H9 (cell line): ENCODE data around the gene ISG20L2. TPM values are rescaled to one million over a fixed set of nuclear protein-coding genes. Genes with fewer than 3 reads are reported as not detected.
A peak's percentile ranks its signal among the peaks of the same experiment; 100 is the strongest.
"Not testable (repeated sequence)": the region's sequence is repeated elsewhere in the genome, so short reads cannot be mapped to it uniquely, and the experiment has no call there.

Experiments
- DNase-seq: peaks from one replicate; pipeline ENCODE4 v3.0.0-alpha.2; 2017
- H2AFZ ChIP-seq: one replicate; pipeline ENCODE4 v1.6.1; 2013; ENCODE audit warnings: mild to moderate bottlenecking, low read length, control low read depth, moderate library complexity
- H2AK5ac ChIP-seq: 2 replicates; pipeline ENCODE4 v1.6.1; 2013; ENCODE audit warnings: low read length, control low read depth, mixed read lengths; ENCODE audit not compliant: insufficient read length
- H2BK120ac ChIP-seq: one replicate; pipeline ENCODE4 v1.6.1; 2013; ENCODE audit warnings: low read depth, mild to moderate bottlenecking, low read length, control low read depth, inconsistent platforms; ENCODE audit not compliant: poor library complexity, severe bottlenecking
- H2BK12ac ChIP-seq: 2 replicates; pipeline ENCODE4 v1.6.1; 2013; ENCODE audit warnings: low read length, control low read depth, mixed read lengths, low read depth; ENCODE audit not compliant: insufficient read length
- H2BK15ac ChIP-seq: 2 replicates; pipeline ENCODE4 v1.6.1; 2013; ENCODE audit warnings: low read depth, low read length, control low read depth
- H2BK20ac ChIP-seq: one replicate; pipeline ENCODE4 v1.6.1; 2013; ENCODE audit warnings: low read depth, mild to moderate bottlenecking, low read length, control low read depth, inconsistent platforms; ENCODE audit not compliant: poor library complexity, severe bottlenecking
- H2BK5ac ChIP-seq: 2 replicates; pipeline ENCODE4 v1.6.1; 2013; ENCODE audit warnings: low read length, control low read depth, mixed read lengths; ENCODE audit not compliant: insufficient read length
- H3K14ac ChIP-seq: 2 replicates; pipeline ENCODE4 v1.6.1; 2013; ENCODE audit warnings: low read length, control low read depth; ENCODE audit not compliant: insufficient read depth
- H3K18ac ChIP-seq: 2 replicates; pipeline ENCODE4 v1.6.1; 2013; ENCODE audit warnings: low read depth, mild to moderate bottlenecking, mixed read lengths, low read length, control low read depth; ENCODE audit not compliant: insufficient read length
- H3K23ac ChIP-seq: 2 replicates; pipeline ENCODE4 v1.6.1; 2013; ENCODE audit warnings: low read length, control low read depth, mixed read lengths, low read depth; ENCODE audit not compliant: insufficient read length
- H3K23me2 ChIP-seq: 2 replicates; pipeline ENCODE4 v1.6.1; 2013; ENCODE audit warnings: low read depth, mild to moderate bottlenecking, mixed read lengths, low read length, control low read depth; ENCODE audit not compliant: insufficient read length, poor library complexity, severe bottlenecking
- H3K27ac ChIP-seq: 2 replicates; pipeline ENCODE4 v1.5.1; 2013; ENCODE audit warnings: low read length, control low read depth, mixed read lengths, low read depth; ENCODE audit not compliant: insufficient read length
- H3K27me3 ChIP-seq: 2 replicates; pipeline ENCODE4 v1.6.1; 2013; ENCODE audit warnings: low read length, control low read depth, inconsistent platforms; ENCODE audit not compliant: insufficient read depth
- H3K4ac ChIP-seq: 2 replicates; pipeline ENCODE4 v1.6.1; 2013; ENCODE audit warnings: low read depth, mild to moderate bottlenecking, control low read depth, inconsistent platforms, low read length, moderate library complexity
- H3K4me1 ChIP-seq: 2 replicates; pipeline ENCODE4 v1.6.1; 2013; ENCODE audit warnings: low read length, control low read depth, inconsistent platforms; ENCODE audit not compliant: insufficient read depth
- H3K4me2 ChIP-seq: 2 replicates; pipeline ENCODE4 v1.6.1; 2013; ENCODE audit warnings: low read length, control low read depth, mixed read lengths; ENCODE audit not compliant: insufficient read length, insufficient read depth
- H3K56ac ChIP-seq: 2 replicates; pipeline ENCODE4 v1.6.1; 2013; ENCODE audit warnings: low read depth, mild to moderate bottlenecking, mixed read lengths, low read length, control low read depth; ENCODE audit not compliant: insufficient read length
- H3K79me1 ChIP-seq: 2 replicates; pipeline ENCODE4 v1.6.1; 2013; ENCODE audit warnings: low read depth, mild to moderate bottlenecking, moderate library complexity, low read length, control low read depth, inconsistent platforms; ENCODE audit not compliant: insufficient read depth, poor library complexity, severe bottlenecking
- H3K79me2 ChIP-seq: 2 replicates; pipeline ENCODE4 v1.6.1; 2013; ENCODE audit warnings: low read length, control low read depth, inconsistent platforms; ENCODE audit not compliant: insufficient read depth
- H3K9ac ChIP-seq: 2 replicates; pipeline ENCODE4 v1.6.1; 2013; ENCODE audit warnings: low read length, control low read depth, mixed read lengths; ENCODE audit not compliant: insufficient read length; ENCODE audit errors: extremely low read depth
- H3K9me3 ChIP-seq: one replicate; pipeline ENCODE4 v1.6.1; 2013; ENCODE audit warnings: low read depth, low read length, inconsistent platforms; ENCODE audit not compliant: control insufficient read depth
- H3T11ph ChIP-seq: one replicate; pipeline ENCODE4 v1.6.1; 2013; ENCODE audit warnings: mild to moderate bottlenecking, low read length, control low read depth, inconsistent platforms
- H4K20me1 ChIP-seq: one replicate; pipeline ENCODE4 v1.6.1; 2013; ENCODE audit not compliant: control insufficient read depth, insufficient read length, insufficient read depth
- H4K5ac ChIP-seq: 2 replicates; pipeline ENCODE4 v1.6.1; 2013; ENCODE audit warnings: low read depth, mild to moderate bottlenecking, mixed read lengths, low read length, control low read depth; ENCODE audit not compliant: insufficient read length
- H4K8ac ChIP-seq: replicated peaks from 2 replicates; pipeline ENCODE4 v1.6.1; 2013; ENCODE audit warnings: low read length, control low read depth, mixed read lengths, low read depth; ENCODE audit not compliant: insufficient read length
- H4K91ac ChIP-seq: 2 replicates; pipeline ENCODE4 v1.6.1; 2013; ENCODE audit warnings: low read depth, mild to moderate bottlenecking, moderate library complexity, mixed read lengths, low read length, control low read depth; ENCODE audit not compliant: insufficient read length
- H3K27ac Mint-ChIP-seq, 3 experiments: 2 replicates in 2 of 3; 3 replicates in 1 of 3; pipeline ENCODE4 v1.8.0; 2020 to 2021; ENCODE audit warnings: mixed read lengths in 3 of 3, mild to moderate bottlenecking in 1 of 3, moderate library complexity in 1 of 3
- H3K27me3 Mint-ChIP-seq: 2 replicates; pipeline ENCODE4 v1.8.0; 2021; ENCODE audit warnings: low read depth, mild to moderate bottlenecking, moderate library complexity, mixed read lengths
- H3K36me3 Mint-ChIP-seq, 3 experiments: 2 replicates in 2 of 3; 3 replicates in 1 of 3; pipeline ENCODE4 v1.8.0; 2020 to 2021; ENCODE audit warnings: low read depth in 3 of 3, mixed read lengths in 3 of 3; ENCODE audit not compliant: insufficient read depth in 1 of 3
- H3K4me1 Mint-ChIP-seq, 2 experiments: 2 replicates each; pipeline ENCODE4 v1.8.0; 2020; ENCODE audit warnings: mixed read lengths in 2 of 2
- H3K4me3 Mint-ChIP-seq, 2 experiments: 2 replicates in 1 of 2; 3 replicates in 1 of 2; pipeline ENCODE4 v1.8.0; 2020 to 2021; ENCODE audit warnings: mild to moderate bottlenecking in 2 of 2, mixed read lengths in 2 of 2, moderate library complexity in 1 of 2
- H3K9me3 Mint-ChIP-seq, 2 experiments: 2 replicates in 1 of 2; 3 replicates in 1 of 2; pipeline ENCODE4 v1.8.0; 2020; ENCODE audit warnings: mild to moderate bottlenecking in 2 of 2, mixed read lengths in 2 of 2, moderate library complexity in 1 of 2
- CTCF ChIP-seq: fragments of 200-600 bp; sonication (generic); conservative IDR thresholded peaks from 3 replicates; pipeline ENCODE4 v1.8.0; 2021; ENCODE audit warnings: antibody characterized with exemption, mild to moderate bottlenecking
- WGBS: extraction: QIAGEN DNeasy Blood & Tissue Kit; methylation state at CpG from one replicate; pipeline ENCODE4 v1.1.7; 2013; ENCODE audit warnings: missing lambda C conversion rate, low lambda C conversion rate, mixed read lengths; ENCODE audit not compliant: insufficient read length; ENCODE audit errors: extremely low coverage; 5-methylcytosine and 5-hydroxymethylcytosine counted together
- total RNA-seq: library from RNA; stranded (reverse); gene quantifications from 2 replicates; pipeline ENCODE4 v1.2.1, GENCODE V29; 2021

The ISG20L2 gene
- total RNA-seq, 1 experiment from 2014 or later = 57.6 TPM

- H2BK12ac ChIP-seq = no peak overlapping the region
- H3K56ac ChIP-seq = no peak overlapping the region
- no peak overlapping the region for H3K14ac ChIP-seq
- H3K9me3 ChIP-seq = no peaks in the 10 kb centered on the region
- H3K4me2 ChIP-seq = no peak overlapping the region
- H3T11ph ChIP-seq = no peak overlapping the region
- no peaks in the 10 kb centered on the region for H3K79me2 ChIP-seq
- H3K23me2 ChIP-seq = no peaks in the 10 kb centered on the region
- H3K27me3 ChIP-seq = no peaks in the 10 kb centered on the region
- no peak overlapping the region for H2BK5ac ChIP-seq
- H4K5ac ChIP-seq = no peak overlapping the region
- H2BK120ac ChIP-seq = no peak overlapping the region
- H4K20me1 ChIP-seq = no peaks in the 10 kb centered on the region
- H2BK20ac ChIP-seq = no peak overlapping the region
- H3K9ac ChIP-seq = peak overlapping the region; percentile 22
- peak overlapping the region in 1 of 3 experiments; percentile 34; a peak in 1 of 7 replicates for H3K27ac Mint-ChIP-seq
- H3K23ac ChIP-seq = no peak overlapping the region
- no peak for TF ChIP-seq CTCF
- no peaks in the 10 kb centered on the region for H3K9me3 Mint-ChIP-seq
- H3K4me3 Mint-ChIP-seq = no peak overlapping the region
- no peak overlapping the region for H2BK15ac ChIP-seq
- H3K4me1 Mint-ChIP-seq = peaks cover 10 to 12% of the 10 kb centered on the region in 2 experiments
- no peak overlapping the region for H3K18ac ChIP-seq
- H3K36me3 Mint-ChIP-seq = no peaks in the 10 kb centered on the region; a peak in 1 of 7 replicates
- H4K91ac ChIP-seq = no peak overlapping the region
- H3K27ac ChIP-seq = no peak overlapping the region
- 0 out of 2 replicates have a peak, but pooled peaks cover 2% of the 10 kb centered on the region for H3K4me1 ChIP-seq
- no peak overlapping the region for H3K4ac ChIP-seq
- no CpG with 5 or more reads among the region's 6 CpGs for WGBS
- H2AFZ ChIP-seq = no peak overlapping the region
- no peak overlapping the region for H4K8ac ChIP-seq
- H2AK5ac ChIP-seq = no peak overlapping the region
- H3K27me3 Mint-ChIP-seq = no peaks in the 10 kb centered on the region
- H3K79me1 ChIP-seq = no peaks in the 10 kb centered on the region
- DNase-seq = no peak
Observed at GRCh38 chr1:156760092-156760795, 31.7 kb upstream of the ISG20L2 start.

- H3K27me3 Mint-ChIP-seq, H4K8ac ChIP-seq, H3K36me3 Mint-ChIP-seq, H3K9me3 ChIP-seq, H3K4me1 ChIP-seq, DNase-seq, H3K79me1 ChIP-seq, H2AFZ ChIP-seq, H4K91ac ChIP-seq, H4K20me1 ChIP-seq, H3K4me3 Mint-ChIP-seq, H2AK5ac ChIP-seq, H2BK12ac ChIP-seq, H2BK5ac ChIP-seq, H3K56ac ChIP-seq, H3K27me3 ChIP-seq, H4K5ac ChIP-seq, H3K27ac Mint-ChIP-seq, H3T11ph ChIP-seq, H3K79me2 ChIP-seq, H3K9ac ChIP-seq, H3K4me2 ChIP-seq, H3K4ac ChIP-seq, H3K23me2 ChIP-seq, H2BK20ac ChIP-seq, H2BK120ac ChIP-seq, H3K9me3 Mint-ChIP-seq, H3K18ac ChIP-seq, H3K23ac ChIP-seq, H3K14ac ChIP-seq, H2BK15ac ChIP-seq, H3K27ac ChIP-seq: not testable (repeated sequence)
- peaks cover 13 to 15% of the 10 kb centered on the region in 2 experiments for H3K4me1 Mint-ChIP-seq
- no CpG with 5 or more reads among the region's 10 CpGs for WGBS
Observed at GRCh38 chr1:156757572-156758253, 29.1 kb upstream of the ISG20L2 start.
